ENCODE results near the gene SERTAD3.
"Not testable (repeated sequence)": the region's sequence is repeated elsewhere in the genome, so short reads cannot be mapped to it uniquely, and the experiment has no call there.

The SERTAD3 gene

GRCh38 chr19:40444000-40444824, at the start of gene SERTAD3:
TSS of gene SERTAD3 (minus strand) at chr19:40444335. CDS start at chr19:40442080, 2,255 bp downstream.
- peak; percentile 89 to 93 (median 92) for DNase-seq (ENCODE audit: low read depth in 3 of 3, low spot score in 1 of 3)

- no peak for DNase-seq (ENCODE audit: low read depth in 3 of 3, low spot score in 1 of 3)
Observed at GRCh38 chr19:40493778-40494177, 49.6 kb upstream of the SERTAD3 start.

- no peak for DNase-seq (ENCODE audit: low read depth in 3 of 3, low spot score in 1 of 3)
Observed at GRCh38 chr19:40492274-40492673, 48.1 kb upstream of the SERTAD3 start.

- DNase-seq (ENCODE audit: low read depth in 3 of 3, low spot score in 1 of 3) = no peak
Observed at GRCh38 chr19:40489882-40490230, 45.7 kb upstream of the SERTAD3 start.

GRCh38 chr19:40486017-40486416, 41.9 kb upstream of the SERTAD3 start:
- DNase-seq (ENCODE audit: low read depth in 3 of 3, low spot score in 1 of 3) = no peak

- not testable (repeated sequence) for DNase-seq (ENCODE audit: low read depth in 3 of 3, low spot score in 1 of 3)
Observed at GRCh38 chr19:40475878-40476644, 31.9 kb upstream of the SERTAD3 start.

GRCh38 chr19:40474737-40475136, 30.6 kb upstream of the SERTAD3 start:
- DNase-seq (ENCODE audit: low read depth in 3 of 3, low spot score in 1 of 3) = no peak

- no peak for DNase-seq (ENCODE audit: low read depth in 3 of 3, low spot score in 1 of 3)
Observed at GRCh38 chr19:40472516-40472915, 28.4 kb upstream of the SERTAD3 start.

- no peak for DNase-seq (ENCODE audit: low read depth in 3 of 3, low spot score in 1 of 3)
Observed at GRCh38 chr19:40471111-40471510, 27.0 kb upstream of the SERTAD3 start.

- no peak for DNase-seq (ENCODE audit: low read depth in 3 of 3, low spot score in 1 of 3)
Observed at GRCh38 chr19:40469011-40469410, 24.9 kb upstream of the SERTAD3 start.

GRCh38 chr19:40466985-40467734, 23.0 kb upstream of the SERTAD3 start, which contains the start of gene SPTBN4:
TSS of gene SPTBN4 (plus strand) at chr19:40467001. CDS start at chr19:40472622, 5,621 bp downstream.
- no peak for DNase-seq (ENCODE audit: low read depth in 3 of 3, low spot score in 1 of 3)

- peak in 2 of 3 donors; percentile 24 to 35 for DNase-seq (ENCODE audit: low read depth in 3 of 3, low spot score in 1 of 3)
Observed at GRCh38 chr19:40466219-40466984, 22.3 kb upstream of the SERTAD3 start.

- peak; percentile 98 to 100 (median 99) for DNase-seq (ENCODE audit: low read depth in 3 of 3, low spot score in 1 of 3)
Observed at GRCh38 chr19:40465557-40466218, 21.6 kb upstream of the SERTAD3 start, which contains the start of gene BLVRB. TSS of gene BLVRB (minus strand) at chr19:40465745. CDS start at chr19:40465688, 57 bp downstream.

- no peak for DNase-seq (ENCODE audit: low read depth in 3 of 3, low spot score in 1 of 3)
Observed at GRCh38 chr19:40465025-40465556, 21.0 kb upstream of the SERTAD3 start.

GRCh38 chr19:40464059-40465024, 20.2 kb upstream of the SERTAD3 start:
- DNase-seq (ENCODE audit: low read depth in 3 of 3, low spot score in 1 of 3) = peak in 2 of 3 donors; percentile 42 to 70

- not testable (repeated sequence) for DNase-seq (ENCODE audit: low read depth in 3 of 3, low spot score in 1 of 3)
Observed at GRCh38 chr19:40463587-40464037, 19.5 kb upstream of the SERTAD3 start.

GRCh38 chr19:40461669-40462221, 17.6 kb upstream of the SERTAD3 start:
- no peak for DNase-seq (ENCODE audit: low read depth in 3 of 3, low spot score in 1 of 3)

GRCh38 chr19:40460185-40460584, 16.1 kb upstream of the SERTAD3 start:
- no peak for DNase-seq (ENCODE audit: low read depth in 3 of 3, low spot score in 1 of 3)
